BJ (cell line): Measurements from ENCODE around the gene CRAMP1. TPM values are rescaled to one million over a fixed set of nuclear protein-coding genes. Genes with fewer than 3 reads are reported as not detected.

Experiments used
- CTCF ChIA-PET: fragments of 350-600 bp; formaldehyde crosslinking; extraction: SDS; loops from one replicate; lab custom pipeline; 2021; ENCODE audit warnings: antibody characterized with exemption, inconsistent platforms; lab: Yijun Ruan, JAX
- POLR2A ChIA-PET: fragments of 300-600 bp; sonication (Branson Sonifier 250); formaldehyde crosslinking; extraction: SDS; loops from one replicate; lab custom pipeline; 2021; ENCODE audit warnings: antibody characterized with exemption; lab: Charles Lee
- DNase-seq: peaks from one replicate; pipeline ENCODE4 v3.0.0-alpha.2; 2011; ENCODE audit warnings: low read depth
- H3K27me3 ChIP-seq: 2 replicates; pipeline ENCODE4 v1.6.0; 2011; ENCODE audit warnings: low read length; ENCODE audit not compliant: control insufficient read depth, insufficient read depth
- H3K36me3 ChIP-seq: 2 replicates; pipeline ENCODE4 v1.5.1; 2011; ENCODE audit warnings: low read length; ENCODE audit not compliant: control insufficient read depth, insufficient read depth
- H3K4me3 ChIP-seq: 2 replicates; pipeline ENCODE4 v1.5.1; 2011; ENCODE audit warnings: low read depth, mild to moderate bottlenecking, control low read depth, low read length
- polyA plus RNA-seq: library from polyadenylated mRNA; depleted of rRNA; stranded (reverse); fragments of >200 nt; gene quantifications from 2 replicates; pipeline ENCODE4 v1.2.3, GENCODE V29; 2011
- TF ChIP-seq, protein P1 (sequence below): IDR thresholded peaks from 2 replicates; pipeline ENCODE4 v1.5.1; 2011; ENCODE audit warnings: low read depth, mild to moderate bottlenecking, control low read depth, inconsistent platforms, low read length, moderate library complexity; ENCODE audit not compliant: insufficient read depth

CRAMP1 gene
- polyA plus RNA-seq, 1 experiment: 8.0 TPM

GRCh38 chr16:1669698-1670097 is 57.5 kb downstream of the CRAMP1 start:
- TF ChIP-seq, protein P1, sequence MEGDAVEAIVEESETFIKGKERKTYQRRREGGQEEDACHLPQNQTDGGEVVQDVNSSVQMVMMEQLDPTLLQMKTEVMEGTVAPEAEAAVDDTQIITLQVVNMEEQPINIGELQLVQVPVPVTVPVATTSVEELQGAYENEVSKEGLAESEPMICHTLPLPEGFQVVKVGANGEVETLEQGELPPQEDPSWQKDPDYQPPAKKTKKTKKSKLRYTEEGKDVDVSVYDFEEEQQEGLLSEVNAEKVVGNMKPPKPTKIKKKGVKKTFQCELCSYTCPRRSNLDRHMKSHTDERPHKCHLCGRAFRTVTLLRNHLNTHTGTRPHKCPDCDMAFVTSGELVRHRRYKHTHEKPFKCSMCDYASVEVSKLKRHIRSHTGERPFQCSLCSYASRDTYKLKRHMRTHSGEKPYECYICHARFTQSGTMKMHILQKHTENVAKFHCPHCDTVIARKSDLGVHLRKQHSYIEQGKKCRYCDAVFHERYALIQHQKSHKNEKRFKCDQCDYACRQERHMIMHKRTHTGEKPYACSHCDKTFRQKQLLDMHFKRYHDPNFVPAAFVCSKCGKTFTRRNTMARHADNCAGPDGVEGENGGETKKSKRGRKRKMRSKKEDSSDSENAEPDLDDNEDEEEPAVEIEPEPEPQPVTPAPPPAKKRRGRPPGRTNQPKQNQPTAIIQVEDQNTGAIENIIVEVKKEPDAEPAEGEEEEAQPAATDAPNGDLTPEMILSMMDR: no peak
- ChIA-PET CTCF (no interaction called here), POLR2A (no interaction called here)
- H3K36me3 ChIP-seq: peaks cover 66% of the 10 kb centered on the region
- H3K4me3 ChIP-seq: no peak overlapping the region
- no peaks in the 10 kb centered on the region for H3K27me3 ChIP-seq
- no peak for DNase-seq

- DNase-seq: no peak
- Histone ChIP-seq H3K36me3 (peaks cover 63% of the 10 kb centered on the region), H3K4me3 (no peak overlapping the region), H3K27me3 (no peaks in the 10 kb centered on the region)
- ChIA-PET CTCF (interaction anchor here (2.1 kb wide), 1 partner anchor 36 kb away, joined by 8 read pairs; the partner anchor contains the start of gene MAPK8IP3), POLR2A (no interaction called here)
- TF ChIP-seq, protein P1: no peak
Measured at GRCh38 chr16:1670371-1670770, 58.2 kb downstream of the CRAMP1 start.

- TF ChIP-seq, protein P1: no peak
- ChIA-PET CTCF (interaction anchor here (2.1 kb wide), 1 partner anchor 35 kb away, joined by 8 read pairs; the partner anchor contains the start of gene MAPK8IP3), POLR2A (no interaction called here)
- DNase-seq: no peak
- H3K4me3 ChIP-seq: no peak overlapping the region
- H3K27me3 ChIP-seq: no peaks in the 10 kb centered on the region
- peaks cover 61% of the 10 kb centered on the region for H3K36me3 ChIP-seq
Measured at GRCh38 chr16:1670866-1671265, 58.7 kb downstream of the CRAMP1 start.

DNA sequence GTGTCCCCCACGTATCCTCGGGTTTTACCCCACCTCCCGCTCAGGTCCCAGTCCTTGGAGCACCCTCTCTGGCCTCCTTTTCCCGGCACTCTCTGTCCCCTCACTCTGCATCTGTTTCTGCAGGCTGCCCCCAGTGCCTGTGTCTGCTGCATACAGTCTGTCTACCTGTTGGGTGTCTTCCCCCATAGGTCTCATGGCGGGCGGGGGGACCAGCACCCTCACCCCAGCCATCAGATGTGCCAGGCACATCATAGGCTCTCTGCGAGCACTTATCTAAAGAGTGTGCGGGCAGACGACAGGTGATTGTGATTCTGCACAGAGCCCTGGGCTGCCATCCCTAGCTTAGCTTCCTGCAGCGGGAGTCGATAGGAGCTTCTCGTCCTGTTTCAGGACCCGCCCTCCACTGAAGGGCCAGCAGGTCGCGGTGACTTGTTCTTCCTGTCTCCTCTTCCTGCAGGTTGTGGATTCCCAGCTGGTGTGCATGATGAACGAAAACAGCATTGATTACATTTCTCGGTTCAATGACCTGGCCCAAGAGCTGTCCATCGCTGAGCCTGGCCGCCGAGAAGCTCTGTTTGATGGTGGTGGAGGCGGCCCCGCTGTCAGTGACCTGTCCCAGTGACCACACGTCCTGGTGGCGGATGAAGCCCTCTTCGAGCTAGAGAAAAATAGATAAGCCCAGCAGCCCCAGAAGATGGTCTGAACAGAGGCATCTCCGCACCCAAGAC is 61.4 kb downstream of the CRAMP1 start:
- Histone ChIP-seq H3K4me3 (no peak overlapping the region), H3K27me3 (no peaks in the 10 kb centered on the region), H3K36me3 (peaks cover 41% of the 10 kb centered on the region)
- POLR2A ChIA-PET: no interaction called here
- DNase-seq: no peak
- TF ChIP-seq, protein P1: no peak
- CTCF ChIA-PET: interaction anchor here (2.2 kb wide), 1 partner anchor 32 kb away, joined by 8 read pairs; the partner anchor contains the start of gene MAPK8IP3

DNA sequence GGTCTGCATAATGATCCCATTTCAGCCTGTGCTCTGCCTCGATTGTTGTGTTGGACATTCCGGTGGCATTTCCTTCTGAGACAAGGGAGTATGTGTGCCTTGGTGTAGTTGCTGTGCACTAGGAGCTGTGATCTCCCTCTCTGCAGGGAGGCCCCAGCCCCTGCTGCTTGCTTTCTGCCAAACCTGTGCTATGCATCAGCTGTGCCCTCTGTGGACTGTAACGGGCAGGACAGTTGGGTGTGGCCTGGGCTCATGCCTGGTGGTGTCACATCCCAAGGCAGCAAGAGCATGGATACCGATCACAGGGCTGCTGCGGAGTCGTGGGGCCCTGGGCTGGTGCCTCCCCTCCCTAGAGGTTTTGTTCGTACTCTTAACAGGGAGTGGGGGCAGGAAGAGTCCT is 62.1 kb downstream of the CRAMP1 start:
- Histone ChIP-seq H3K27me3 (no peaks in the 10 kb centered on the region), H3K4me3 (no peak overlapping the region), H3K36me3 (peaks cover 35% of the 10 kb centered on the region)
- ChIA-PET POLR2A (no interaction called here), CTCF (interaction anchor here (1.4 to 2.2 kb wide), 3 partner anchors 8 to 32 kb away, joined by 3 to 8 read pairs (median 4); partner anchors contain the start of gene MAPK8IP3)
- no peak for DNase-seq
- TF ChIP-seq, protein P1: no peak
